ENCODE measurements around the gene STARD3NL. TPM values are rescaled to one million over a fixed set of nuclear protein-coding genes. Genes with fewer than 3 reads are reported as not detected.
A peak's percentile ranks its signal among the peaks of the same experiment; 100 is the strongest.

Gene STARD3NL
- total RNA-seq, 2 donors from 2014 or later = 48.6 to 58.3 TPM

DNA sequence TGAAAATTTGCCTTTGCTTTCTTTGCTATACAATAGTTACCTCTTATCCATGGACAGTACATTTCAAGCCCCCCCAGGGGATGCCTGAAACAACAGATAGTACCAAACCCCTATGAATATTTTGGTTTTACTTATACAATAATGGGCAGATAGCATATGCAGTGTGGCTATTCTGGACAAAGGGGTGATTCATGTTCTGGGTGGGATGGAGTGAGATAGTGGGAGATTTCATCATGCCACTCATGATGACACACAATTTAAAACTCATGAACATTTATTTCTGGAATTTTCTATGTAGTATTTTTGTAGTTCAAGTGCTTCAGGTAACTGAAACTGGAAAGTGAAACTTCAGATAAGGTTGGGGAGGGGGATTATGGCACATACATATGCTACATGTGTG is 12.0 kb downstream of the STARD3NL start:
- Mint-ChIP-seq H3K36me3 (ENCODE audit: low read depth) (peaks cover 3% of the 10 kb centered on the region), H3K4me3 (no peak overlapping the region), H3K4me1 (peaks cover 23% of the 10 kb centered on the region), H3K27ac (no peak overlapping the region), H3K27me3 (ENCODE audit: insufficient read depth) (no peaks in the 10 kb centered on the region), H3K9me3 (no peaks in the 10 kb centered on the region)
- DNase-seq = no peak
- TF ChIP-seq, protein P1, sequence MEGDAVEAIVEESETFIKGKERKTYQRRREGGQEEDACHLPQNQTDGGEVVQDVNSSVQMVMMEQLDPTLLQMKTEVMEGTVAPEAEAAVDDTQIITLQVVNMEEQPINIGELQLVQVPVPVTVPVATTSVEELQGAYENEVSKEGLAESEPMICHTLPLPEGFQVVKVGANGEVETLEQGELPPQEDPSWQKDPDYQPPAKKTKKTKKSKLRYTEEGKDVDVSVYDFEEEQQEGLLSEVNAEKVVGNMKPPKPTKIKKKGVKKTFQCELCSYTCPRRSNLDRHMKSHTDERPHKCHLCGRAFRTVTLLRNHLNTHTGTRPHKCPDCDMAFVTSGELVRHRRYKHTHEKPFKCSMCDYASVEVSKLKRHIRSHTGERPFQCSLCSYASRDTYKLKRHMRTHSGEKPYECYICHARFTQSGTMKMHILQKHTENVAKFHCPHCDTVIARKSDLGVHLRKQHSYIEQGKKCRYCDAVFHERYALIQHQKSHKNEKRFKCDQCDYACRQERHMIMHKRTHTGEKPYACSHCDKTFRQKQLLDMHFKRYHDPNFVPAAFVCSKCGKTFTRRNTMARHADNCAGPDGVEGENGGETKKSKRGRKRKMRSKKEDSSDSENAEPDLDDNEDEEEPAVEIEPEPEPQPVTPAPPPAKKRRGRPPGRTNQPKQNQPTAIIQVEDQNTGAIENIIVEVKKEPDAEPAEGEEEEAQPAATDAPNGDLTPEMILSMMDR (conservative IDR thresholded peaks at IDR 0.05) = no peak
- Histone ChIP-seq H3K4me1 (ENCODE audit: control insufficient read depth, insufficient read depth, low read length) (peaks cover 13% of the 10 kb centered on the region), H3K4me3 (ENCODE audit: low read length) (no peak overlapping the region), H3K27ac (ENCODE audit: low read depth, low read length) (no peak overlapping the region), H3K36me3 (ENCODE audit: control insufficient read depth, insufficient read depth, low read length) (peaks cover 4% of the 10 kb centered on the region), H3K9ac (ENCODE audit: extremely low read depth, low read length, poor library complexity, severe bottlenecking) (no peak overlapping the region), H3K9me3 (ENCODE audit: control insufficient read depth, low read length) (peaks cover 6% of the 10 kb centered on the region), H3K27me3 (ENCODE audit: control insufficient read depth, insufficient read depth, low read length, poor library complexity, severe bottlenecking) (no peaks in the 10 kb centered on the region)

DNA sequence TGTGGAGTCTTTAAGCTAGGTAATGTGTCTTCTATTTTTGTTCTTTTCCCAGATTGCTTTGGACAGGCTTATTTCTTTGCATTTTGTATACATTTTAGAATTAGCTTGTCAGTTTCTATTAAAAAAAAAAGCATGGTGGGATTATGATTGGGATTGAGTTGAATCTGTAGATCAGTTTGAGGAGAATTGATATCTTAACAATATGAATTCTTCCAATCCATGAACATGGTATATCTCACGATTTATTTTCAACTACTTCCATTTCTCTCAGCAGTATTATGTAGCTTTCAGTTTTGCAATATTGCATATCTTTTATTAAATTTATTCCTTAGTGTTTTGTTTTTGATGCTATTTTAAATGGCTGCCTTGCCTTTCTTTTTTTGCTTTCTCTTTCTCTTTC is 13.7 kb downstream of the STARD3NL start:
- Histone ChIP-seq H3K9me3 (ENCODE audit: control insufficient read depth, low read length) (peaks cover 6% of the 10 kb centered on the region), H3K4me3 (ENCODE audit: low read length) (peak overlapping the region; percentile 12), H3K27ac (ENCODE audit: low read depth, low read length) (no peak overlapping the region), H3K27me3 (ENCODE audit: control insufficient read depth, insufficient read depth, low read length, poor library complexity, severe bottlenecking) (no peaks in the 10 kb centered on the region), H3K9ac (ENCODE audit: extremely low read depth, low read length, poor library complexity, severe bottlenecking) (no peak overlapping the region), H3K36me3 (ENCODE audit: control insufficient read depth, insufficient read depth, low read length) (peaks cover 4% of the 10 kb centered on the region), H3K4me1 (ENCODE audit: control insufficient read depth, insufficient read depth, low read length) (peaks cover 6% of the 10 kb centered on the region)
- no peak for DNase-seq
- Mint-ChIP-seq H3K9me3 (no peaks in the 10 kb centered on the region), H3K4me1 (peaks cover 14% of the 10 kb centered on the region), H3K27ac (no peak overlapping the region), H3K27me3 (ENCODE audit: insufficient read depth) (no peaks in the 10 kb centered on the region), H3K4me3 (no peak overlapping the region), H3K36me3 (ENCODE audit: low read depth) (peaks cover 3% of the 10 kb centered on the region)
- WGBS, 2 experiments (ENCODE audit: insufficient coverage in 1 of 2, insufficient read length in 1 of 2) = 86% methylated on average over 1 of the region's 1 CpG; no CpG with 5 or more reads in 1 of the 2 experiments
- TF ChIP-seq, protein P1 (conservative IDR thresholded peaks at IDR 0.05) = no peak

DNA sequence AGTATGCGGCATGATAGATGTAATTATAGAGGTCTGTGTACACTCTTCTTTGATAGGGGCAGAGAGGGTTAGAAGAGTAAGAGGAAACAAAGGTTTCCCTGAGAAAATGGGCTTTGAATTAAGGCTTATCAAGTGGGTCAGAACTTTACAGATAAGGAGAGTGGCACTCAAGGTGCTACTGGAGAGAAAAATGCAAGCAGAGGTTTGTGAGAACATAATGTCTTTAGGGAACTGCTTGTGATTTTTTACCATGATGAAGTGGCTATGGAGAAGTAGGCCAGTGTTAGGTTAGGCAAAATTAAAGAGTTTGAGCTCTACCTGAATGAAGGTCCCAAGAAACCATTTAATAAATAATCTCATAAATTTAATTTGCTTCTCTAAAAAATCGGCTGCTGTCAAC is 14.3 kb downstream of the STARD3NL start:
- H3K27ac ChIP-seq (ENCODE audit: low read depth, low read length) = no peak overlapping the region
- no peak overlapping the region for H3K4me3 Mint-ChIP-seq

More for the DNA sequence above, 14.3 kb downstream of the STARD3NL start:
- TF ChIP-seq, protein P1 (conservative IDR thresholded peaks at IDR 0.05) = no peak
- H3K9me3 ChIP-seq (ENCODE audit: control insufficient read depth, low read length) = peaks cover 6% of the 10 kb centered on the region
- H3K9ac ChIP-seq (ENCODE audit: extremely low read depth, low read length, poor library complexity, severe bottlenecking) = no peak overlapping the region
- peaks cover 6% of the 10 kb centered on the region for H3K4me1 ChIP-seq (ENCODE audit: control insufficient read depth, insufficient read depth, low read length)
- H3K27me3 Mint-ChIP-seq (ENCODE audit: insufficient read depth) = no peaks in the 10 kb centered on the region
- peaks cover 3% of the 10 kb centered on the region for H3K36me3 Mint-ChIP-seq (ENCODE audit: low read depth)
- peaks cover 15% of the 10 kb centered on the region for H3K4me1 Mint-ChIP-seq
- no peak for DNase-seq
- peak overlapping the region; percentile 2 for H3K27ac Mint-ChIP-seq
- peaks cover 4% of the 10 kb centered on the region for H3K36me3 ChIP-seq (ENCODE audit: control insufficient read depth, insufficient read depth, low read length)
- WGBS, 2 experiments (ENCODE audit: insufficient coverage in 1 of 2, insufficient read length in 1 of 2) = 89 to 100% methylated on average over 2 of the region's 2 CpGs
- no peaks in the 10 kb centered on the region for H3K9me3 Mint-ChIP-seq
- no peaks in the 10 kb centered on the region for H3K27me3 ChIP-seq (ENCODE audit: control insufficient read depth, insufficient read depth, low read length, poor library complexity, severe bottlenecking)
- H3K4me3 ChIP-seq (ENCODE audit: low read length) = no peak overlapping the region
